COLO668 (cell line): ENCODE results near the gene HDAC4.

Experiments used
- DNase-seq: peaks from one replicate; lab custom pipeline; 2025; ENCODE audit not compliant: unreplicated experiment; lab: John Stamatoyannopoulos, UW

The HDAC4 gene

DNA sequence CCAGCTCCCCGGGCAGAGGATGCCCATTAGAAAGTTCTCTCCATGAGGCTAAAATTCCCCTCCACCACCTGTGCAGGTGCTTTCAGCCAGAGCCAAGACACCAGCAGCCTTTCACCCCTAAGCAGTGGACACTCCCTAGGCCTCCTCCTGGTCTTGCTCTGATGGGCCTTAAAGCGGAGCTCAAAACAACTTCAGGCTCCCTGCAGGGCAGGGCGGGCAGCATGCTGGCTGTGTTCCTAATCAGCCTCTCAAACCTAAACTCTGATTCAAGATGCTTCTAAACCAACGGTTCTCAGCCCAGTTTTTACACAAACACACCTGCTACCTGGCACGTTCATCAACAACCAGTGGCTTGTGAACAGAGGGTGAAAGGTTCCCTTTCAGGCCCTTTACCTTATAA is 298.6 kb downstream of the HDAC4 start:
- no peak for DNase-seq

DNA sequence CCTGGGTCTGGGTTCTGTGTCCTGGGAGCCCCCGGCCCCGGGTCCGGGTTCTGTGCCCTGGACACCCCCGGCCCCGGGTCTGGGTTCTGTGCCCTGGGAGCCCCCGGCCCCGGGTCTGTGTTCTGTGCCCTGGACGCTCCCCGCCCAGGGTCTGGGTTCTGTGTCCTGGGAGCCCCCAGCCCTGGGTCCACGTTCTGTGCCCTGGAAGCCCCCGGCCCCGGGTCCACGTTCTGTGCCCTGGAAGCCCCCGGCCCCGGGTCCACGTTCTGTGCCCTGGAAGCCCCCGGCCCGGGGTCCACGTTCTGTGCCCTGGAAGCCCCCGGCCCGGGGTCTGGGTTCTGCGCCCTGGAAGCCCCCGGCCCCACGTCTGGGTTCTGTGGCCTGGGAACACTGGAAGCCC is 299.0 kb downstream of the HDAC4 start:
- DNase-seq, result no peak

DNA sequence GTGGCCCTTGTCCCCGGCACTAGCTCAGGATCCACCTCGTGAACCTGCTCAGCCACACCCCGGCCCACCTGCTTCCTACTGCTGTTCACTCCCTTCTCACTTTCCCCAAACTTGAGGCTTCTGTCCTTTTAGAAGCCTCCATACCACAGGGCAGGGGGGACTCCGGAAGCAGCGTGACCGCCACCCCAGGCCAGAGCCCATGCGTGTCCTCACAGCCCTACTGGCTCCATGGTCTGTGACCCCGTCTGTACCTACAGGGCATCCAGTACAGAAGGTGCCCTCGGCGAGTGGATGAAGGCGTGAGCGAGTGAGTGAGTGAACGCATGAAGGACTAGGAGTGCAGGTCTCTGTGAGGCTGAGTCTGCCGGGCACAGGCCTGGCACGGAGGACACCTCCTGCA is 299.7 kb downstream of the HDAC4 start:
- no peak for DNase-seq

DNA sequence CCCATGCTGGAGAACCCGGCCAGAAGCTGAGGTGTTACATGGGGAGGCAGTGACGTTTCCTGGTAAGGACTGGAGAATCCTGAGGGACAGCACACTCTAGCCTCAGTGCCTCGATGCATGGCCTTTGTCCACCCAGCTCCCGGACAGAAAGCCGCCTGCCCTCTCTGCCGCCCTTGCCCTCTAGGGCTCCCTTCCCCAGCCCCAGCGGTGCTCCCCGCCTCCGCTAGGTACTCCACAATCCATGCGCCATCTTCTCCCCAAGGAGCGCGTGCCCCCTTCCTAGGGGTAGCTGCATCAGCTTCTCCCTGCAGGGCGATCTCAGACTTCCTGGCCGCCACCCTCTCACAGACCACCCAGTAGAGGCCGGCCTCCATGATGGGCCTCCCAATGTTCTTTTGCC is 301.3 kb downstream of the HDAC4 start:
- no peak for DNase-seq

DNA sequence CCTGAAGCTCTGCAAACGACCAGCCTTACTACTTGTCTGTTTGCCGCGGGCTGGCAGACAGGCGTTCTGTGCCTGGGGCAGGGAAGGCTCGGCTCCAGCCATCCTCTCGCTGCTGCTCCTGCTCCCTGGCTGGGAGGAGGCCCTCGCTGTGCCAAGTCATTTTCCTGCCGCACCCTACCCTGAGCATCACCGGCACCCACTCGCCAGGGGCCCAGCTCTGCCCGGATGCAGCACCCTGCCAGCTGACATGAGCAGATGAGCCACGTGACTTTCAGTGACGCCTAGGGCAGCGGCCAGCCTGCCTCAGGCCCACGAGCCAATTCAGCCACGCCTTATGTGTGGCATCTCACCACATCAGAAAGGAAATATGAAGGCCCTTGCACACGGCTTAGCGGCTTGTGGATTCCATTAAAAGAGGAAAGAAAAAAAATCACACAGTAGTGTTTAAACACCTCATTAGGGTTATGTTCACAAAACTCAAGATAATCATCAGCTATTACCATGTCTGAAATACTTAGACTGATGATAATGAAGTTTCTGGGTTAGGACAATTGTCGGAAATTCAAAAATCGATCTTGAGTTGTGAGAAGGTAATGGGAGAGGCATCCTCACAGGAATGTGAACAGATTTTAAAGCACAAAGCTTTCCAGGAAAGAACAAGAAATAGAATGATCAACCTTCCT is 302.4 kb downstream of the HDAC4 start:
- DNase-seq, result no peak

DNA sequence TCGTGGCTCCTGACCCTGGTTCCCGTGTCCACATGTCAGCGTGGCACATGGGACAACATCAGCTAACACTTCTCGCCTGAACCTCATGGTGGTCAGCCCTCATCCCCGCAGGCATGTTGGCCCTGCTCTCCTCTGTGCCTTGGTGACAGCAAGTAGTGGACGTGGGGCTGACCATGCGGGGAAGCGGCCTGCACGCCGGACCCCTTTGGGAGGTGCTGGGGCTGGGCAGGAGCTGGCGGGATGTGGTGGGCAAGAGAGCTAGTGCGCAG is 303.5 kb downstream of the HDAC4 start:
- DNase-seq, result no peak

DNA sequence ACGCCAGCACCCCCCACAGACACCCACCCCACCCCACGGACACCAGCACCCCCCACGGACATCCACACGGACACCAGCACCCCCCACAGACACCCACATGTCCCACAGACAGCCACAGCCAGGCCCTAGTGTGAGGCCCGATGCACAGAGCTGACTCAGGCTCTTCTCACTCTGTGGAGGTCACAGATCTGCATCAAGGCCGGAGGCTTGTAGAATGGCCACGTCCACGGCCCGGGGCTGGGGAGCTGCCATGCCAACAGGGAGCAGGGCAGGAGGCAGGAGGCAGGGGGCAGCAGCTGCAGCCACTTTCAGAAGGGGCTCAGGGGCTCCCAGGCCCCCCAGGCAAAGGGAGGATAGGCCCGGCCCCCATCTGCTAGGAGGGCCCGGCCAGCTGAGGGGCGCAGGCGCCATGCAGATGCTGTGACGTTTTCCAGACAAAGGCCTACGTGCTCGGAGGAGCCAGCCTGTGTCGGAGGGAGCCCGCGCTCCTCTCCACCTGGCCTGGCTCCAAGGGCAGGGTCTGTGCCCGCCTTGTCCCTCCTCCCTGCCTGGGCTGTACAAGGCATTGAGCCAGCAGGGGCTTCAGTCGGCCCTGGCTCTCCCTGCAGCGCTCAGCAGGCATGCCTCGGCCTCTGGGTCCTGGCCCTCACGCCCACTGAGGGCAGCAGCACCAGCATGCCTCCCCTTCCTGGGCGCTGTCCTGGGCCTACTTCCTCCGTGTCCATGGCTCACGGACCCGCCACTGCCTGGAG is 304.0 kb downstream of the HDAC4 start:
- no peak for DNase-seq

DNA sequence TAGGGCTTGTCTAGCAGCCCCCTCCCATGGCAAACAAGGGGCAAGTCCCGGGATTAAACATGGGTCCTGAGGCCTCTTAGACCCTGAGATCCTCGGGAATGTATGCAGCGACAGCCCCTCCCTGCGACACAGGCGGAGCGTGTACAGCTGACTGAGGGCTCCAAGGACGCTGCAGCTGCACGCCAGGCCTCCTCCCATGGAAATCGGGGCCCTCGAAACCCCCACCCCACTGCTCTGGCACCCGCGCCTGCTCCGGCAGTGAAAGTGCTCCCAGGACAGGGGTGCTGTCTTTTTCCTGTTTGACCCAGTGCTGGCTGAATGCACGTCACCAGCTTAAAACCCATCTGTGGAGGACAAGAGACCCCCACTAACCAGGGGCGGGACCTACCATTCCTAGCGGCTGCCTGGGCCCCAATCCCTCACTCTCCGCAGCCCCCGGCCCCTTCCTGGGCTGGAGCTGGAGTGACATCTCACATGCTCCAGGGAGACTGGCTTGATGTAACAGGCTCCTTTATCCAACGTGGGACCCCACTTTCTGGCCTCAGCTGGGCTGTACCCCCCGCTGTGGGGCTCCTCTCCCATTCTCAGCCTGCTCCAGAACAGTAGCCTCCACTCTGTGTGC is 305.2 kb downstream of the HDAC4 start:
- DNase-seq, result no peak

DNA sequence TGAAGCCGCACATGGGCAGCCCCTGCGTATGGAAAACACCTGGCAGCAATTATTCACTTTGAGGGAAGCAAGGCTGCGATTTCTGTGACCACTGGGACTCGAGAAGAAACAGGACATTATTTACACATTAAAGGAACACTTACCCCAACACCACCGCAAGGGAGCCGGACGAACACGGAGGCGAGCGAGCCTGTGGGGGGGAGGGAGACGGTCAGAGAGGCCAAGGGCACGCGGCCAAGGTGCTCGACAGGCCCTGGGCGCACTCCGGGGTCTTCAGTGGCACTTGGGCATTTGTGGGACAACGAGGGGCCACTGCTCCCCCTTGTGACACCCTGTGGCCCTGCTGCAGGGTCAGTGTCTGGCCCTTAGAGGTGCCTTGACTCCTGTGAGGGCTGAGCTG is 306.0 kb downstream of the HDAC4 start:
- DNase-seq, result no peak

DNA sequence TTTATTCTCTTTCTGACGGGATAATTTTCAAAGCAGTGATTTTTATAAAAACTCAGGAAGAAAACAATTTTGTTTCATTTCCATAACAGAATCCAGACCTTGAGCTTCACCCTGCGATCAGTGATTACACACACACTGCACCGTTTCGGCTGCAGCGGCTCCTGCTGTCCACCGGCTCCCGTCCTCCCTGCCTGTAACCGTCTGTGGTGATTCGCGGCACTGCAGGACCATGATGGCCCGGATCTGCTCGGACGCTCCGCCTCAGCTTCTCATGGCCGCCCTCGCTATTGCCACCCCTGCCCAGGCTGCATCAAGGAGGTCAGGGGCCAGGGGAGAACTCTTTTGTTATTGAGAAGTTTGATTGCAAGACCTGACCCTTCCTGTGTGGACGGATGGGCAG is 306.9 kb downstream of the HDAC4 start:
- no peak for DNase-seq

DNA sequence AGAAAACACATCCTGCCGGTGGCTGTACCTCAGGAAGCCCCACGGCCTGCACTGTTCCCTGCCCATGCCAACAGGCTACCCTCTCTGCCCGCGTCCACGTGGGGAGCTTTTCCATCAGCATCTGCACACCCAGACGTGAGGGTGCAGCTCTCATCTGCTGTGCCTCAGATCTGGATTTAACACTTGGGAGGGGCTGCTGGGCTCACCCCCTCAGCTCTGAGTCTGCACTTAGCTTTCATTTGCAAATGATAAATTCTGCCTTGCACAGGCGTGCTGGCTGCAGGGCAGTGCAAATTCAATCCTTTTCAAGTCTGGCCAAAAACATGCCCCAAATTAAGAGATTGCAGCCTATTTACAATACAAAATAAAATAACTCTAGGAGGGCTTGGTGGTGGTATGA is 307.3 kb downstream of the HDAC4 start:
- DNase-seq, result no peak

DNA sequence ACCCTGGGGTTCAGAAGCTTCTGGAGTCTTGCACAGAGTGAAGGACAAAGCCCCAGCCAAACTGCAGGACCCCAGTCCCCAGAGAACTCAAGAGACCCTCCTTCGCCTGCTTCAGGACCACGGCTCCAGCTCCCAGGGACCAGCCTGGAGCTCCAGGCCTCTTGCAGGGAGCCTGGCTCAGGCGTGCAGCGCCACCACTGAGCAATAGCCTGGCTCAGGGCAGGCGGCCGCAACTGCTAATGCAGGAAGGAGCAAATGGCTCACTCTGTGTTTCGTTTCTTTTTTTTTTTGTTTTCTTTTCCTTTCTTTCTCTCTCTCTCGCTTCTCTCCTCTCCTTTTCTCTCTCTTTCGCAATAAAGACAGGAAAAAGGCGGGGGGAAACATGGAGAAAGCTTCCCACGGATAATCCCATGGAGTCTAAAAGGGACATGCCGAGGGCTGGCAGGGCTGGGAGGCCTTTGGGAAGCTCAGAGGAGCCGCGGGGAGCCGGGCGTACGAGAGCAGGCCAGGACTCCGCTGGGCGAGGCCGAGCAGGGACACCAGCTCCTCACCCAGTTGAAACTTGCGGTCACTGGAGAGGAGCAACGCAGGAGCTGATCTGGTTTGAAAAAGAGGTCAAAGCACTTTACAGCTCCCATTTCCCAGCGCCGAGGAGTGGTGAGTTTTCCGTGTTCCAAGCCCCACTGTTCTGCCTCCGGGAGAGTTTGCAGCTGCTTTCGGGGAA is 308.1 kb downstream of the HDAC4 start:
- peak; percentile 6 for DNase-seq

DNA sequence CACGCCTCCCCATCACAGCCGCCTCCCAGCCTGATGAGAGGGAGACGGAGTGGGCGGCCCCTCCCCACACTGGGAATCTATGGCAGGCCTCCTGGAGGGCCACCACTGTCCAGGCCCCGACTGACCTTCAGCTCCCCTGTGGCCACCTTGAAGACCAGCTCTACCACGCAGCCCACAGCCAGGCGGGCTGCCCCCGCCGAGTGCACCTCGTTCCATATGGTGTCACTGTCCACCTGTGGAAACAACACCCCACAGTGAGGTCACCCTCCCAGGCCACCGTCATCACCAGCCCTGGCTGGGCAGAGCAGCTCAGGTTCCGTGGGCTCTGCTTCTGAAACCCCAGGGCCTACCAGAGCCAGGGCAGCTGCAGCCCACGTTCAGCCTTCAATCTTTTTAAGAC is 310.9 kb downstream of the HDAC4 start:
- no peak for DNase-seq

DNA sequence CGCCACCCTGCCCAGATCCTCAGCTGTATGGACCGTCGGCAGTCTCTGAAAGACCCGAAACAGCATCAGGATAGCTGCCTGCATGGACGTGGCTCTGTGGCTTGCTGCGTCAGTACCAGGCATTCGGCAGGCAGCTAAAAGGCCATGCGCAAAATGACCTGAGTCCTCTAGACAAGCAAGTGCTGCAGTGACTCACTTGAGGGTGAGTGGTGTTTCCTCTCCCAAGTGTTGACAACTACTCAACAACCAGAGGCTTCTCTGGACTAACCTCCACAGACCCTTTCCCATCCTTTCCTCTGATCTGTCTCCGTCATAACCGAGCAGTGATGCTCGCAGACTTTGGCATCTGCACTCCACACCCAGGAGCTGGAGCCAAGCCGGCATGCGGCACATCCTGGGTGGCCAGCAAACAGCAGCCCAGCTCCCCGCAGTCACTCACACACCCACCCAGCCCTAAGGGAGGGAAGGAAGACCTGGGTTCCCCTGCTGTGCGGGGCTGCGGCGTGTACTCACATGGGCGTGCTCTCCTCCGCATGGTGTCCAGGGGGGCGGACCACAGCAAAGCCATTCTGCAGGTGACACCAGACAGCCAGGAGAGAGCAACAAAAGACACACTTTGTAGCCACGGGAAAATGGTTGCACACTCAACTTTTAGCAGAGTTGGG is 313.6 kb downstream of the HDAC4 start:
- no peak for DNase-seq

DNA sequence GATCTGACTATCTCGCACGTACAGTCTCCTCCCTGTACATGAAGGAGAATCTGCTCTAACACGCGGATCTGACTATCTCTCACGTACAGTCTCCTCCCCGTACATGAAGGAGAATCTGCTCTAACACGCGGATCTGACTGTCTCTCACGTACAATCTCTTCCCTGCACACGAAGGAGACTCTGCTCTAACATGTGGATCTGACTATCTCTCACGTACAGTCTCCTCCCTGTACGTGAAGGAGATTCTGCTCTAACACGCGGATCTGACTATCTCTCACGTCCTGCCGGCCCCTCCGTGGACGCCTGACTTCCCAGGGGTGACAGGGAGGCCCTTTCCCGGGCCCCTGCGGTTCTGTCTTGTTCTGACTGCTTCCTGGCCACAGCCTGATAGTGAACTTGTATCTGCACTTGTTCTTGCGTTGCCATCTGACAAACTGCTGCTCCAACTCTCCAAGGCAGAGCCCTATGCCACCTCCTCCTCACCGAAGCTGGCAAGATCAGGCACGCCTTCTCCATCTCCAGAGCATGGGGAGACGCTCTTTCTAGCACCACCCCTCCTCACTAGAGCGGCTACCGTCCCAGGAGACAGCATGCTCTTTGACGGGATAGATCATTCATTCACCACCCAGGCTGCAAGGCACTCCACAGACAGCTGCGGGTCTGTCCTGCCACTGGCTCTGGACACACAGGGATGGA is 314.3 kb downstream of the HDAC4 start:
- no peak for DNase-seq

DNA sequence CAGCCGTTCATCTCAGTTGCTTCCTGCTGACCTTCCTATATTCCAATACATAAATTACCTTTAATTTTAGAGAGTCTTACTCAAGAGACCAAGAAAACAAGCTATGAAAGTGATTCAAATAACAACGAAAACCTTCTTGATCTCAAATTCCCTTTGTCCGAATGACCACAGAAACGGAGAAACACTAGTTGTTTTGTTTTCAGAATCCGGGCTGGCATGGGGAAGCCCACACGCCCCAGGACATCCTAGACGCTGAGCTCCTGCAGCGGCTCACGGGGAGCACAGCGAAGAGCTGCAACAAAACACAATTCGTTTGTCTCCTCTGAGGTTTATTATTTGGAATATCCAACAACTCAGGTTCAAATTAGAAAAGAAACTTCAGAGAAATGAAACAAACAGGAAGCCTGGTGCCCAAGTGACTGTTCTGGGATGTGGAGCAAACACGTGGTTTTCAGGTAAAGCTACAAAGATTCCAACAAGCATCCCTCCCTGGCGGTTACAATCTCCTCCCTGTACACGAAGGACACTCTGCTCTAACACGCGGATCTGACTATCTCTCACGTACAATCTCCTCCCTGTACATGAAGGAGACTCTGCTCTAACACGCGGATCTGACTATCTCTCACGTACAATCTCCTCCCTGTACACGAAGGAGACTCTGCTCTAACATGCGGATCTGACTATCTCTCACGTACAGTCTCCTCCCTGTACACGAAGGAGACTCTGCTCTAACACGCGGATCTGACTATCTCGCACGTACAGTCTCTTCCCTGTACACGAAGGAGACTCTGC is 315.4 kb downstream of the HDAC4 start:
- no peak for DNase-seq

DNA sequence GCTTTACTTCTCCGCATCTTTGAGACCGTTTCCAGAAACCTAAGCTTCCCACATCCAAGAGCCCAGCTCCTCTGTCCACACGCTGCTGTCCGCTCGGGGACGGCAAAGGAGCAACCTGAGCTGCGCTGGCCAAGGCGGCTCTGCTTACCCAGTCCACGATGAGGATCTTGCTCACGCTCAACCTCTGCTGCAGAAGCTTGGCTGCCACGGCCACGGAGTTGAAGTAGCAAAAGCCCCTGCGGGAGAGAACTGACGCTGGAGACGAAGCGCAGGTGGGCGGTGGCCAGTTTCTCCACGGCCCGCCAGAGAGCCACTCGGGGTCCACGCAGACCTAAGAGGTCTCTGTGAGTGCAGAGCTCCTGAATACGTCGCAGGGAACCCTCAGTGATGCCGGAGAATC is 316.8 kb downstream of the HDAC4 start:
- DNase-seq, result no peak

DNA sequence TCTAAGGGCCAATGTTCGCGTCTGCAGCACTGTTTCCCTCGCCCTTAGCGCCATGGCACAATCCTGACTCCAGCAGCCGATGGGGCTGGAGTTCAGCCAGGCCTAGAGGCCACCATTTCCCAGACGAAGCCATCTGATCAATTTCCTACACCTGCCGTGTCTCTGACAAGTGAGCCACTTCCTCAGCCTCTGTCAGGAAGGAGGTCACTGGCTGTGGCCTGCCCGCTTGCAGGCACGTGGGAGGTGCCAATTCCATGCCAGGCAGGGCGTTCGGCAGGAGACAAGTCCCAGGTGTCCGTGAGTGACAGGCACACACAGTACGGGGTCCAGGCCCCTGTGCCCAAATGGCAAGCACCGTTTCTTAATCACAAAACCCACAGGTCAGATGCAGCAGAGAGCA is 318.4 kb downstream of the HDAC4 start:
- DNase-seq, result no peak

DNA sequence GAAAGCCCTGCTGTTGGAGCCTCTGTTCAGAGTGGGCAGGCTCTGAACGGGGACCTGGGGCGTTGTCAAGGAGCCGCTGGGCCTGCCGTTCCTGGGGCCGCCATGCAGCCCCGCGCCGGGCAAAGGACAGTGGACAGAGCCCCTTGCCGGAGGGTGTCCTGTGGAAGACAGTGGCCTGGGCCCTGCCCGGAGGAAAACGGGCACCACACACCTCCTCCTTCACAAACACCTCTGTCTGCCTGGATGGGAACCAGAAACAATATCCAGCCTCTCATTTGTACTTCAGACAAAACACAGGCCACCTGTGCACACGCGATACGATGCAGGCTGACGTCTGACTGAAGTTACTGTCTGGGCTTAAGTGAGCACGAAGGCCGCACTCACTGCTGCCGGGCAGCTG is 319.2 kb downstream of the HDAC4 start:
- no peak for DNase-seq

DNA sequence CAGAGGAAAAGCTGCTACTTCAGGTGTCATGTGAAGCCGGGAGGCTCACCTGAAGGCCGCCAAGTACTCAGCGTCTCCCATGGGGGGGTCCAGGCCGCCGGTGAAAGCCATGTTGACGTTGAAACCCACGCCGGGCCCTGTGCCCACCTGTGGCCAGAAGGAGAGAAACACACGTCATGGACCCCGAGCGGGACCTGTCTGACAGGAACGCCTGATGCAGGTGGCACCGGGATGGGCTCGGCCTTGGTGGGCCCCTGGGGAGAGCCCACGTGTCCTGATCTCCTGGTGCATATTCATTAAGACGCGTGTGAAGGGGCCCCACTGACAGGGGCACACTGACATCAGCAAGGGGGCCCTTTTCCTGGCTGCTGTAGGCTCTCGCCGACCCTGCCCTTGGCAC is 319.8 kb downstream of the HDAC4 start:
- no peak for DNase-seq
